Adipocyte (in vitro differentiated cells): ENCODE measurements around the gene DENND5A.
"Not testable (repeated sequence)": the region's sequence is repeated elsewhere in the genome, so short reads cannot be mapped to it uniquely, and the experiment has no call there.

Source experiments
- DNase-seq: peaks from one replicate; pipeline ENCODE4 v3.0.0-alpha.2; 2015; ENCODE audit warnings: low read depth
- H3K27me3 ChIP-seq: replicated peaks from 2 replicates; pipeline ENCODE4 v1.7.0; 2013; ENCODE audit warnings: mild to moderate bottlenecking, low read length, moderate library complexity; ENCODE audit not compliant: control insufficient read depth, insufficient read depth
- H3K36me3 ChIP-seq: 2 replicates; pipeline ENCODE4 v1.7.0; 2013; ENCODE audit warnings: low read length, mild to moderate bottlenecking, moderate library complexity; ENCODE audit not compliant: control insufficient read depth, insufficient read depth, severe bottlenecking
- H3K4me1 ChIP-seq: 2 replicates; pipeline ENCODE4 v1.7.0; 2013; ENCODE audit warnings: mild to moderate bottlenecking, low read length, moderate library complexity; ENCODE audit not compliant: control insufficient read depth, insufficient read depth
- H3K4me3 ChIP-seq: 2 replicates; pipeline ENCODE4 v1.7.0; 2013; ENCODE audit warnings: mild to moderate bottlenecking, low read length, moderate library complexity
- H3K9ac ChIP-seq: 2 replicates; pipeline ENCODE4 v1.7.0; 2013; ENCODE audit warnings: mild to moderate bottlenecking, low read length, moderate library complexity
- H3K9me3 ChIP-seq: 2 replicates; pipeline ENCODE4 v1.7.0; 2013; ENCODE audit warnings: mild to moderate bottlenecking, low read length, moderate library complexity; ENCODE audit not compliant: control insufficient read depth

Gene DENND5A

GRCh38 chr11:9230296-9230695 lies 34.9 kb downstream of the DENND5A start:
- no peaks in the 10 kb centered on the region for H3K27me3 ChIP-seq
- H3K4me1 ChIP-seq = peaks cover 37% of the 10 kb centered on the region
- H3K36me3 ChIP-seq = no peaks in the 10 kb centered on the region
- no peaks in the 10 kb centered on the region for H3K9me3 ChIP-seq
- H3K9ac ChIP-seq = no peak overlapping the region
- H3K4me3 ChIP-seq = no peak overlapping the region
- DNase-seq = no peak

- Histone ChIP-seq H3K27me3 (no peaks in the 10 kb centered on the region), H3K9ac (no peak overlapping the region), H3K36me3 (no peaks in the 10 kb centered on the region), H3K9me3 (no peaks in the 10 kb centered on the region), H3K4me1 (peaks cover 37% of the 10 kb centered on the region), H3K4me3 (no peak overlapping the region)
- no peak for DNase-seq
These were observed 37.1 kb downstream of the DENND5A start for GRCh38 chr11:9228091-9228490.

- H3K4me3 ChIP-seq = no peak overlapping the region
- DNase-seq = no peak
- no peak overlapping the region for H3K9ac ChIP-seq
- H3K36me3 ChIP-seq = no peaks in the 10 kb centered on the region
- H3K27me3 ChIP-seq = no peaks in the 10 kb centered on the region
- peaks cover 24% of the 10 kb centered on the region for H3K4me1 ChIP-seq
- H3K9me3 ChIP-seq = no peaks in the 10 kb centered on the region
These were observed 39.3 kb downstream of the DENND5A start for GRCh38 chr11:9225748-9226298.

GRCh38 chr11:9222654-9223053 lies 42.5 kb downstream of the DENND5A start:
- Histone ChIP-seq H3K9ac (no peak overlapping the region), H3K4me3 (no peak overlapping the region), H3K36me3 (no peaks in the 10 kb centered on the region), H3K4me1 (peaks cover 22% of the 10 kb centered on the region), H3K9me3 (no peaks in the 10 kb centered on the region), H3K27me3 (no peaks in the 10 kb centered on the region)
- DNase-seq = no peak

- not testable (repeated sequence) for H3K4me3 ChIP-seq, H3K27me3 ChIP-seq, H3K9me3 ChIP-seq, H3K9ac ChIP-seq, DNase-seq, H3K36me3 ChIP-seq
- peaks cover 19% of the 10 kb centered on the region for H3K4me1 ChIP-seq
These were observed 44.3 kb downstream of the DENND5A start for GRCh38 chr11:9220853-9221252.

DNA sequence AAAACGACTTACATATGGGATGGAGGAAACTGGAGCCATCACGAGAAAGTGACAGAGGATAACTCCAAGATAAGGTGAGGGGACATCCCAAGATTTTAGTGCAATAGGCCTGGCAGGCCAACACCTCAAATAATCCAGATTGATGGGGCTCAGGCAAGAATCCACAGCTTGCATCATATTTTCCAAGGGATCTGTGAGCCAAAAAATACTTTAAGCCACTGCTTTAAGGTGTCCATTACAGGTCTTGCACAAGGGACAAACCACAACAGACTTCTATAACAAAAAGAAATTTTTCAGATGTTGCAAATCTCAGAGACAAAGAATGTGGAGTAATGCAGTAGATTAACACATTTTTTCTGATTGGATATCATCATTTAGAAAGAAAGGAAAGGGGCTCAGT lies 45.6 kb downstream of the DENND5A start:
- H3K27me3 ChIP-seq = no peaks in the 10 kb centered on the region
- peak overlapping the region; percentile 17 for H3K9ac ChIP-seq
- peak overlapping the region; percentile 39 for H3K4me3 ChIP-seq
- H3K36me3 ChIP-seq = no peaks in the 10 kb centered on the region
- H3K9me3 ChIP-seq = no peaks in the 10 kb centered on the region
- peak; percentile 95 for DNase-seq
- H3K4me1 ChIP-seq = peaks cover 24% of the 10 kb centered on the region

- Histone ChIP-seq H3K9me3 (no peaks in the 10 kb centered on the region), H3K4me3 (peak overlapping the region; percentile 39), H3K36me3 (no peaks in the 10 kb centered on the region), H3K27me3 (no peaks in the 10 kb centered on the region), H3K9ac (peak overlapping the region; percentile 17), H3K4me1 (peaks cover 28% of the 10 kb centered on the region)
- DNase-seq = peak; percentile 84
These were observed 46.0 kb downstream of the DENND5A start for GRCh38 chr11:9219115-9219514.

GRCh38 chr11:9214765-9215164 lies 50.4 kb downstream of the DENND5A start:
- DNase-seq = no peak
- H3K4me3 ChIP-seq = no peak overlapping the region
- no peaks in the 10 kb centered on the region for H3K27me3 ChIP-seq
- H3K36me3 ChIP-seq = no peaks in the 10 kb centered on the region
- no peaks in the 10 kb centered on the region for H3K9me3 ChIP-seq
- H3K9ac ChIP-seq = no peak overlapping the region
- H3K4me1 ChIP-seq = peaks cover 41% of the 10 kb centered on the region

- Histone ChIP-seq H3K4me3 (no peak overlapping the region), H3K9ac (no peak overlapping the region), H3K27me3 (no peaks in the 10 kb centered on the region), H3K4me1 (peaks cover 47% of the 10 kb centered on the region), H3K36me3 (no peaks in the 10 kb centered on the region), H3K9me3 (no peaks in the 10 kb centered on the region)
- no peak for DNase-seq
These were observed 53.8 kb downstream of the DENND5A start for GRCh38 chr11:9211322-9211721.

GRCh38 chr11:9210922-9211320 lies 54.2 kb downstream of the DENND5A start:
- Histone ChIP-seq H3K36me3 (peaks cover 3% of the 10 kb centered on the region), H3K4me3 (no peak overlapping the region), H3K9ac (no peak overlapping the region), H3K27me3 (no peaks in the 10 kb centered on the region), H3K4me1 (peaks cover 47% of the 10 kb centered on the region), H3K9me3 (no peaks in the 10 kb centered on the region)
- no peak for DNase-seq

GRCh38 chr11:9210224-9210921 lies 54.8 kb downstream of the DENND5A start:
- Histone ChIP-seq H3K9me3 (no peaks in the 10 kb centered on the region), H3K27me3 (no peaks in the 10 kb centered on the region), H3K36me3 (peaks cover 6% of the 10 kb centered on the region), H3K9ac (no peak overlapping the region), H3K4me3 (no peak overlapping the region), H3K4me1 (peaks cover 47% of the 10 kb centered on the region)
- DNase-seq = no peak

DNA sequence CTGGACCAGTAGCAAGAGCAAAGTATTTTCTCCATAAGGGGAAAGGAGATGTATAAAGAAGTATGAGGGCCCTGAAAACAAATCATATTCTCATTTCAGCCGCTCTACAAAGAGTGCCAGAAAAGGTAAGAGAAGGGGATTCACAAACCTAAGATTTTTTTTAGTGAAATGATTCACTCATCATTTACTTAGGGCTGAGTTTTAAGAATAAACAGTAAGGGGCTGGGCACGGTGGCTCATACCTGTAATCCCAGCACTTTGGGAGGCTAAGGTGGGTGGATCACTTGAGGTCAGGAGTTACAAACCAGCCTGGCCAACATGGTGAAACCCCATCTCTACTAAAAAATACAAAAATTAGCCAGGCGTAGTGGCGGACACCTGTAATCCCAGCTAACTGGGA lies 55.5 kb downstream of the DENND5A start:
- not testable (repeated sequence) for H3K27me3 ChIP-seq, H3K9me3 ChIP-seq, H3K36me3 ChIP-seq, H3K4me3 ChIP-seq, H3K9ac ChIP-seq, DNase-seq
- peaks cover 41% of the 10 kb centered on the region for H3K4me1 ChIP-seq
